NCI-H1048 (cell line): Measurements from ENCODE around the gene FAM89B.
"Not testable (repeated sequence)": the region's sequence is repeated elsewhere in the genome, so short reads cannot be mapped to it uniquely, and the experiment has no call there.

Source experiments
- DNase-seq: peaks from one replicate; lab custom pipeline; 2025; lab: John Stamatoyannopoulos, UW

FAM89B gene

GRCh38 chr11:65572356-65573051 lies at the start of gene FAM89B:
Gene FAM89B, plus strand, starts transcription at chr11:65572538. Its CDS starts 132 bp downstream, at chr11:65572670.
- DNase-seq = peak; percentile 80

- not testable (repeated sequence) for DNase-seq
These were observed 49.4 kb upstream of the FAM89B start for GRCh38 chr11:65522718-65523630.

- not testable (repeated sequence) for DNase-seq
These were observed 48.7 kb upstream of the FAM89B start for GRCh38 chr11:65523631-65523968.

GRCh38 chr11:65524014-65524740 lies 48.2 kb upstream of the FAM89B start:
- no peak for DNase-seq

- no peak for DNase-seq
These were observed 47.4 kb upstream of the FAM89B start, which contains the start of gene SCYL1 for GRCh38 chr11:65524741-65525545. Gene SCYL1, plus strand, starts transcription at chr11:65525083. Its CDS starts 71 bp downstream, at chr11:65525154.

GRCh38 chr11:65525546-65526480 lies 46.5 kb upstream of the FAM89B start:
- DNase-seq = no peak

DNA sequence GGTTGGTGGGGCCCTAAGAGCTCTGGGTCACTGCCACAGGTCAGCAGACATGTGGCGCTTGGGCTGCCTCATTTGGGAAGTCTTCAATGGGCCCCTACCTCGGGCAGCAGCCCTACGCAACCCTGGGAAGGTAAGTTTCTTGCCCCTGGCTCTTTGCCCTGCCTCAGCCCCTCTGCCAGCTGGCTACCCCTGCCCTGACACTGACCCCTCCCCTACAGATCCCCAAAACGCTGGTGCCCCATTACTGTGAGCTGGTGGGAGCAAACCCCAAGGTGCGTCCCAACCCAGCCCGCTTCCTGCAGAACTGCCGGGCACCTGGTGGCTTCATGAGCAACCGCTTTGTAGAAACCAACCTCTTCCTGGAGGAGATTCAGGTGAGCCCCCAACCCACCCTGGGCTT lies 45.6 kb upstream of the FAM89B start:
- no peak for DNase-seq

DNA sequence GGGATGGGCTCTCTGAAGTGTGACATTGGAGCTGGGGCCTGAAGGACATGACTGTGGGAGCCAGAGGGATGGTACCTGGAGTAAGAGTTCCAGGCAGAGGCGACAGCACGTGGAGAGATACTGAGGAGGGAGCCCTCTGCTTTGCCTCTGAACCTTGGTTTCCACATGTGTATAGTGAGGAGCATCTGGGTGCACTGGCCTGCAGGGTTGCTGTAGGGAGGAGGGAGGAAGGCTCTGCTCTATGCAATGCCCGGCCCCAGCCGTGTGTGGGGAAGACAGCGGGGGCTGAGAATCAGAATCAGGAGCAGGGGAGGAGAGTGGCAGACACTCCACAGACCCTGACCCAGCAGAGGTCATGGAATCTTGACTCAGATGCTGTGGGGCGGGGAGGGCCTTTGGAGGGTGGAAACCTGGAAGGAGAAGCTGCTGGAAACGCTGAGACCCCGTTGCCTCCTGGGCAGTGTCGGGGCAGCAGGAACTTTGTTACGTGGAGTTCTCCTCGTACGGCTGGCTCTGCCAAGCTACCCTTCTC lies 43.5 kb upstream of the FAM89B start:
- no peak for DNase-seq

- no peak for DNase-seq
These were observed 42.7 kb upstream of the FAM89B start for GRCh38 chr11:65529475-65530156.

- DNase-seq = no peak
These were observed 42.2 kb upstream of the FAM89B start for GRCh38 chr11:65530157-65530496.

- DNase-seq = no peak
These were observed 39.8 kb upstream of the FAM89B start for GRCh38 chr11:65532388-65533064.

- DNase-seq = no peak
These were observed 37.2 kb upstream of the FAM89B start for GRCh38 chr11:65535102-65535501.

DNA sequence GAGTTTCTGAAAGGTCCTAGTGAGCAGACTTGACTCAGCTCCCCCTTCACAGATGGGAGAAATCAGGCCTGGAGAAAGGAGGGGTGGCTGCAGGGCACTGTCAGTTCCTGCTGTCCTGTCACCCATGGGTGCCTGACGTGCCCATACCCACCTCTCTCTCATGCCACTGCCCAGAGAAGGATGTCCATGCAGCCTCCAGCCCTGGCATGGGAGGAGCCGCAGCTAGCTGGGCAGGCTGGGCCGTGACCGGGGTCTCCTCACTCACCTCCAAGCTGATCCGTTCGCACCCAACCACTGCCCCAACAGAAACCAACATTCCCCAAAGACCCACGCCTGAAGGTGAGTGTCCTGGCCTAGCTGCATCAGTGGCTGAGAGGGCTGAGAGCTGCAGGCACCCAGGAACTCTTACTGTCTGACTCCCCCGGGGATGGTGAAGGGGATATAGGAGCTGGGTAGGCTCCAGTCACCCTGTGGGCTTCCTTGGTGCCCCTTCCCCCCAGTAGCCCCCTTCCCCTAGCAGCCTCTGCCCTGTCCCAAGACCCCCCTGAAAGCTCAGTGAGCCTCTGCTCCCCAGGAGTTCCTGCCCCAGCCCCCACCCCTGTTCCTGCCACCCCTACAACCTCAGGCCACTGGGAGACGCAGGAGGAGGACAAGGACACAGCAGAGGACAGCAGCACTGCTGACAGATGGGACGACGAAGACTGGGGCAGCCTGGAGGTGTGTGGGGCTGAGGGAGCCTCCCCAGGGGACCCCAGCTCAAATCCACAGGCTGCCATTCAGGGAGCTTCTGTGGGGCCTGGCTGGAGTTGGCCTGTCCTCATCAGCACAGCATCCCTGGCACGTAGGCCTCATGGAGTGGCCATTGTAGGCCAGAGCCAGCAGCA lies 35.7 kb upstream of the FAM89B start:
- DNase-seq = no peak

- no peak for DNase-seq
These were observed 35.1 kb upstream of the FAM89B start for GRCh38 chr11:65537296-65537597.

- no peak for DNase-seq
These were observed 34.6 kb upstream of the FAM89B start for GRCh38 chr11:65537620-65538231.

- DNase-seq = no peak
These were observed 34.0 kb upstream of the FAM89B start for GRCh38 chr11:65538232-65538914.
